ENCODE measurements around the gene RXRA. TPM values are rescaled to one million over a fixed set of nuclear protein-coding genes. Genes with fewer than 3 reads are reported as not detected.
A peak's percentile ranks its signal among the peaks of the same experiment; 100 is the strongest.

Gene RXRA
- total RNA-seq, 6 experiments from 2014 or later, result 105 to 165 (median 131) TPM

- no peaks in the 10 kb centered on the region for H3K4me1 ChIP-seq
- no peak for ATAC-seq
- H3K9me3 ChIP-seq, result no peaks in the 10 kb centered on the region
- no peak overlapping the region for H3K4me3 ChIP-seq
- H3K27ac ChIP-seq, result no peak overlapping the region
- H3K27me3 ChIP-seq, result no peaks in the 10 kb centered on the region
- H3K36me3 ChIP-seq, result no peaks in the 10 kb centered on the region
- intact Hi-C loops (cut with DNase I), result no loop called here
- 80% methylated on average over 4 of the region's 15 CpGs for WGBS (ENCODE audit: insufficient coverage, low coverage, low lambda C conversion rate, missing lambda C conversion rate)
- TF ChIP-seq, protein P1, sequence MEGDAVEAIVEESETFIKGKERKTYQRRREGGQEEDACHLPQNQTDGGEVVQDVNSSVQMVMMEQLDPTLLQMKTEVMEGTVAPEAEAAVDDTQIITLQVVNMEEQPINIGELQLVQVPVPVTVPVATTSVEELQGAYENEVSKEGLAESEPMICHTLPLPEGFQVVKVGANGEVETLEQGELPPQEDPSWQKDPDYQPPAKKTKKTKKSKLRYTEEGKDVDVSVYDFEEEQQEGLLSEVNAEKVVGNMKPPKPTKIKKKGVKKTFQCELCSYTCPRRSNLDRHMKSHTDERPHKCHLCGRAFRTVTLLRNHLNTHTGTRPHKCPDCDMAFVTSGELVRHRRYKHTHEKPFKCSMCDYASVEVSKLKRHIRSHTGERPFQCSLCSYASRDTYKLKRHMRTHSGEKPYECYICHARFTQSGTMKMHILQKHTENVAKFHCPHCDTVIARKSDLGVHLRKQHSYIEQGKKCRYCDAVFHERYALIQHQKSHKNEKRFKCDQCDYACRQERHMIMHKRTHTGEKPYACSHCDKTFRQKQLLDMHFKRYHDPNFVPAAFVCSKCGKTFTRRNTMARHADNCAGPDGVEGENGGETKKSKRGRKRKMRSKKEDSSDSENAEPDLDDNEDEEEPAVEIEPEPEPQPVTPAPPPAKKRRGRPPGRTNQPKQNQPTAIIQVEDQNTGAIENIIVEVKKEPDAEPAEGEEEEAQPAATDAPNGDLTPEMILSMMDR (IDR thresholded peaks at IDR 0.05), result no peak
- TF ChIP-seq POLR2A (IDR thresholded peaks at IDR 0.05), result no peak
- DNase-seq, result peak in 1 of 3 donors; percentile 17
Observed at GRCh38 chr9:134476942-134477335, 150.7 kb downstream of the RXRA start.

GRCh38 chr9:134477342-134477925, 151.2 kb downstream of the RXRA start:
- TF ChIP-seq, protein P1 (IDR thresholded peaks at IDR 0.05), result no peak
- no peak for TF ChIP-seq POLR2A (IDR thresholded peaks at IDR 0.05)
- intact Hi-C loops (cut with DNase I), result no loop called here
- no peaks in the 10 kb centered on the region for H3K36me3 ChIP-seq

DNA sequence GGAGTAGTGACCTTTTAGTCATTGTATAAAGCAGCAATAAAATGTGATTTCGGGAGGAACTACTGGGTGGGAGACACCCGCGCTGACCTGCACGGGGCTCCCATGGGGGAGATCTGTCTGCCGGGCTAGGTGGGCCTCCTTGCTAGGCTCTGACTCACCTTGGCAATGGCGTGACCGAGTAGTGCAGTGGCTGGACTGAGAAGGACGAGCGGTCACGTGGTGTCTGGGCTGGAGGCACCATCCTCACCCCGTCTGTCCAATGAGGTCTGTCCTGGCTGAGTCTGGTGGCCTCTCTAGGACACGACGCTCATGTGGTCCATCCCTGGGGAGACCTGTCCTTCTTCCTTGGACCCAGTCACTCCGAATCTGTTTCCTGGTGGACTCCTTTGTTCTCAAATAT, 151.7 kb downstream of the RXRA start:
- no peak for DNase-seq
- intact Hi-C loops (cut with DNase I), result no loop called here

More at GRCh38 chr9:134477342-134477925, 151.2 kb downstream of the RXRA start:
- ATAC-seq (no peak), DNase-seq (no peak)
- Histone ChIP-seq H3K4me3 (no peak overlapping the region), H3K27me3 (no peaks in the 10 kb centered on the region), H3K27ac (no peak overlapping the region), H3K4me1 (no peaks in the 10 kb centered on the region), H3K9me3 (no peaks in the 10 kb centered on the region)
- WGBS (ENCODE audit: insufficient coverage, low coverage, low lambda C conversion rate, missing lambda C conversion rate), result 92% methylated on average over 6 of the region's 15 CpGs

DNA sequence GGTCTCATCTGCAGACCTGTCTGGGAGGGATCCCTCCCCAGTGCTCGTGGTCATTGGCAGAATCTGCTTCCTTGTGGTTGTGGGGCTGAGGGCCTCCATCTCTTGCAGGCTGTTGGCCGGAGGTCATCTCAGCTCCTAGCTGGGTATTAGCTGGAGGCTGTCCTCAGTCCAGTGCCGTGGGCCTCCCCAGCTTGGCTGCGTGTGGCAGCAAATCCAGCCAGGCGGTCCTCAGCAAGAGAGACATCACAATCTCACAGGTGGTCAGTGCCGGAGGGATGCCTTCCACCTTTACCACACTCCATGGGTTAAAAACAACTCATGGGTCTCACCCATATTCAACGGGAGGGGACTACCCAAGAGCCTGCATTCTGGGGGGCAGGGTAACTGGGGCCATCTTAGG, 155.5 kb downstream of the RXRA start:
- WGBS (ENCODE audit: insufficient coverage, low coverage, low lambda C conversion rate, missing lambda C conversion rate), result 100% methylated on average over 1 of the region's 7 CpGs
- Histone ChIP-seq H3K4me3 (no peak overlapping the region), H3K27me3 (no peaks in the 10 kb centered on the region), H3K27ac (no peak overlapping the region), H3K9me3 (no peaks in the 10 kb centered on the region), H3K4me1 (no peaks in the 10 kb centered on the region), H3K36me3 (no peaks in the 10 kb centered on the region)
- intact Hi-C loops (cut with DNase I), result no loop called here
- ATAC-seq, result no peak
- TF ChIP-seq POLR2A (IDR thresholded peaks at IDR 0.05), result no peak
- TF ChIP-seq, protein P1 (IDR thresholded peaks at IDR 0.05), result no peak
- DNase-seq, result no peak

More for the DNA sequence above, 151.7 kb downstream of the RXRA start:
- H3K27me3 ChIP-seq, result no peaks in the 10 kb centered on the region
- H3K9me3 ChIP-seq, result no peaks in the 10 kb centered on the region
- no peaks in the 10 kb centered on the region for H3K36me3 ChIP-seq
- ATAC-seq, result no peak
- no peaks in the 10 kb centered on the region for H3K4me1 ChIP-seq
- H3K27ac ChIP-seq, result no peak overlapping the region
- TF ChIP-seq, protein P1 (IDR thresholded peaks at IDR 0.05), result no peak
- TF ChIP-seq POLR2A (IDR thresholded peaks at IDR 0.05), result no peak
- WGBS (ENCODE audit: insufficient coverage, low coverage, low lambda C conversion rate, missing lambda C conversion rate), result 85% methylated on average over 3 of the region's 14 CpGs
- no peak overlapping the region for H3K4me3 ChIP-seq
